Liver (tissue), 3 donors: ENCODE data around the gene PAPOLG.

ENCODE experiments used
- CTCF ChIP-seq: fragments of 150-350 bp; IDR thresholded peaks from 2 replicates; pipeline ENCODE4 v1.5.1; 2017; ENCODE audit warnings: improper control_type of control experiment, low read depth, low read length; ENCODE audit not compliant: missing input control
- EGR1 ChIP-seq, 2 donors: IDR thresholded peaks; 2 replicates each; pipeline ENCODE4 v1.6.1; 2016 to 2018; ENCODE audit warnings: antibody characterized with exemption in 2 of 2, low read depth in 2 of 2
- JUND ChIP-seq, 2 donors: IDR thresholded peaks; 2 replicates each; pipeline ENCODE4 v1.6.1; 2016; ENCODE audit warnings: antibody characterized with exemption in 2 of 2
- SP1 ChIP-seq: IDR thresholded peaks from 2 replicates; pipeline ENCODE4 v1.6.1; 2018; ENCODE audit warnings: antibody characterized with exemption, mild to moderate bottlenecking
- ZBTB33 ChIP-seq: IDR thresholded peaks from 2 replicates; pipeline ENCODE4 v1.6.1; 2016; ENCODE audit warnings: antibody characterized with exemption
- donor health status: healthy.
- donor health status: healthy.

GRCh38 chr2:60738679-60739078, 17.4 kb upstream of the PAPOLG start:
- TF ChIP-seq CTCF, result no peak
- TF ChIP-seq JUND (IDR thresholded peaks at IDR 0.05), result no peak
- TF ChIP-seq EGR1 (IDR thresholded peaks at IDR 0.05; ENCODE audit: low read depth in 2 of 2), result no peak
- no peak for TF ChIP-seq SP1
- no peak for TF ChIP-seq ZBTB33
